ENCODE measurements around the gene KCMF1.

- TF ChIP-seq CTCF (IDR thresholded peaks at IDR 0.05; ENCODE audit: insufficient read depth, low read length, poor library complexity, severe bottlenecking): no peak
- no peak for TF ChIP-seq EZH2phosphoT487 (conservative IDR thresholded peaks at IDR 0.05; ENCODE audit: low read length)
Observed at GRCh38 chr2:84959566-84960506, 11.1 kb upstream of the KCMF1 start.
